ENCODE results near the gene ZNF117.

GRCh38 chr7:64997164-64997908 is 6.5 kb upstream of the ZNF117 start:
- TF ChIP-seq CTCF (IDR thresholded peaks at IDR 0.05 in 2 of 3, conservative IDR thresholded peaks at IDR 0.05 in 1 of 3; ENCODE audit: borderline replicate concordance in 1 of 3, insufficient read depth in 1 of 3, low read depth in 2 of 3, low read length in 2 of 3), result no peak
- TF ChIP-seq EZH2 (IDR thresholded peaks at IDR 0.05), result no peak
- TF ChIP-seq POLR2A (IDR thresholded peaks at IDR 0.05; ENCODE audit: borderline replicate concordance, extremely low read depth, insufficient read depth, insufficient read length), result no peak
- TF ChIP-seq POLR2AphosphoS5 (IDR thresholded peaks at IDR 0.05; ENCODE audit: low read depth, low read length), result no peak
- no peak for TF ChIP-seq TCF7L2 (IDR thresholded peaks at IDR 0.05; ENCODE audit: borderline replicate concordance, extremely low read depth, insufficient read depth, insufficient read length)
- no peak for TF ChIP-seq MAX (IDR thresholded peaks at IDR 0.05)
- TF ChIP-seq EGR1 (IDR thresholded peaks at IDR 0.05; ENCODE audit: low read depth), result no peak
- no peak for TF ChIP-seq ZNF274 (IDR thresholded peaks at IDR 0.05; ENCODE audit: low read depth, low read length)

All from HCT116 (cell line).